PC-3 (cell line): Measurements from ENCODE around the gene AMBN.

Source experiments
- EZH2 ChIP-seq: fragments of 300-600 bp; sonication (generic); IDR thresholded peaks from one replicate; pipeline ENCODE4 v1.6.1; 2017; ENCODE audit warnings: antibody characterized with exemption, mild to moderate bottlenecking, low read length; ENCODE audit not compliant: unreplicated experiment
- EZH2phosphoT487 ChIP-seq: fragments of 300-600 bp; sonication (generic); IDR thresholded peaks from 2 replicates; pipeline ENCODE4 v1.6.1; 2018; ENCODE audit warnings: mild to moderate bottlenecking, antibody characterized with exemption, low read length, borderline replicate concordance
- TF ChIP-seq, protein P1 (sequence below): fragments of 300-600 bp; sonication (generic); conservative IDR thresholded peaks from 2 replicates; pipeline ENCODE4 v1.5.1; 2017; ENCODE audit warnings: antibody characterized with exemption, low read depth, mild to moderate bottlenecking, low read length

DNA sequence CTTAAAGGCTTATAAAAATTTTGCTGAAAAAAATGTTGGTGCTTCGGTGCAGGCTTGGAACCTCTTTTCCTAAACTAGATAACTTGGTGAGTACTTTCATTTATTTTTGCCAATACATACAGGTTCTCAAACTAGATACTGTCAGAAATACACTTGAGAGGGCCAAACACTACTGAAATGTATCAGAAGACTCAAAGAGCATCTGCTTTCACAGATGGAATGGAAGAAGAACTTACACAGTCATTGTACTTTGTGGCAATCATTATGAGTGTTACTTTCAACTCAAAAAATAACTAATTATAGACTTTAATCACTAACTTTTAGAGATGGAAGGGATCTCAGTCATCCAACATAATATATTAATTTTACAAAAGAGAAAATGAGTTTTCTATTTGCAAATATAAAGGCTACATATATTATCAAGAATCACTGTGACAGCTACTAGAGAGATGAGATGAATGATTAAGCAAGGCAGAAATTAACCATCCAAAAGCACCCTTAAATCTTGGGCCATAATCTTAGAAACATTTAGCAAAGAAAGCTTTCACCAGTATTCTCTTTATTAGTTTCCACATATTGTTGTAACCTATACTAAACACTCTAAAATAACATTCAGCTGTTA, 37.5 kb downstream of the AMBN start:
- TF ChIP-seq, protein P1, sequence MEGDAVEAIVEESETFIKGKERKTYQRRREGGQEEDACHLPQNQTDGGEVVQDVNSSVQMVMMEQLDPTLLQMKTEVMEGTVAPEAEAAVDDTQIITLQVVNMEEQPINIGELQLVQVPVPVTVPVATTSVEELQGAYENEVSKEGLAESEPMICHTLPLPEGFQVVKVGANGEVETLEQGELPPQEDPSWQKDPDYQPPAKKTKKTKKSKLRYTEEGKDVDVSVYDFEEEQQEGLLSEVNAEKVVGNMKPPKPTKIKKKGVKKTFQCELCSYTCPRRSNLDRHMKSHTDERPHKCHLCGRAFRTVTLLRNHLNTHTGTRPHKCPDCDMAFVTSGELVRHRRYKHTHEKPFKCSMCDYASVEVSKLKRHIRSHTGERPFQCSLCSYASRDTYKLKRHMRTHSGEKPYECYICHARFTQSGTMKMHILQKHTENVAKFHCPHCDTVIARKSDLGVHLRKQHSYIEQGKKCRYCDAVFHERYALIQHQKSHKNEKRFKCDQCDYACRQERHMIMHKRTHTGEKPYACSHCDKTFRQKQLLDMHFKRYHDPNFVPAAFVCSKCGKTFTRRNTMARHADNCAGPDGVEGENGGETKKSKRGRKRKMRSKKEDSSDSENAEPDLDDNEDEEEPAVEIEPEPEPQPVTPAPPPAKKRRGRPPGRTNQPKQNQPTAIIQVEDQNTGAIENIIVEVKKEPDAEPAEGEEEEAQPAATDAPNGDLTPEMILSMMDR: no peak
- TF ChIP-seq EZH2: no peak
- TF ChIP-seq EZH2phosphoT487: no peak
